Activated T-cell treated with anti-CD3 and anti-CD28 coated beads, Interleukin-2, amount 50 U/mL, for 72 hours (primary cell): ENCODE results near the gene ITCH. TPM values are rescaled to one million over a fixed set of nuclear protein-coding genes. Genes with fewer than 3 reads are reported as not detected.
"Not testable (repeated sequence)": the region's sequence is repeated elsewhere in the genome, so short reads cannot be mapped to it uniquely, and the experiment has no call there.

Source experiments
- ATAC-seq, 2 donors: fragments of 150-1000 bp; cut with Tn5 transposase; replicated peaks in 1 of 2; 2 replicates each; pipeline ENCODE4 v1.10.0; 2021; ENCODE audit warnings: moderate library complexity in 2 of 2, mild to moderate bottlenecking in 1 of 2
- DNase-seq, 2 donors: peaks; one replicate each; pipeline ENCODE4 v3.0.0; 2021 to 2022; ENCODE audit warnings: mixed read lengths in 1 of 2
- H3K27ac Mint-ChIP-seq: one replicate; pipeline ENCODE4 v1.8.0; 2022; ENCODE audit warnings: mild to moderate bottlenecking, moderate library complexity, mixed read lengths
- H3K27me3 Mint-ChIP-seq: one replicate; pipeline ENCODE4 v1.8.0; 2022; ENCODE audit warnings: low read depth, mixed read lengths
- H3K36me3 Mint-ChIP-seq, 2 donors: one replicate each; pipeline ENCODE4 v1.8.0; 2022; ENCODE audit warnings: mixed read lengths in 2 of 2, mild to moderate bottlenecking in 1 of 2; ENCODE audit not compliant: insufficient read depth in 2 of 2
- H3K4me1 Mint-ChIP-seq: one replicate; pipeline ENCODE4 v1.8.0; 2022; ENCODE audit warnings: low read depth, mixed read lengths
- H3K4me3 Mint-ChIP-seq, 2 donors: one replicate each; pipeline ENCODE4 v1.8.0; 2022; ENCODE audit warnings: mild to moderate bottlenecking in 2 of 2, mixed read lengths in 2 of 2, moderate library complexity in 2 of 2
- H3K9me3 Mint-ChIP-seq, 2 donors: one replicate each; pipeline ENCODE4 v1.8.0; 2022; ENCODE audit warnings: mixed read lengths in 2 of 2
- total RNA-seq, 2 donors: library from RNA; stranded (reverse); gene quantifications; one replicate each; pipeline ENCODE4 v1.2.3, GENCODE V29; 2022

The ITCH gene
- total RNA-seq, 2 donors from 2014 or later = 66.5 to 72.1 TPM

DNA sequence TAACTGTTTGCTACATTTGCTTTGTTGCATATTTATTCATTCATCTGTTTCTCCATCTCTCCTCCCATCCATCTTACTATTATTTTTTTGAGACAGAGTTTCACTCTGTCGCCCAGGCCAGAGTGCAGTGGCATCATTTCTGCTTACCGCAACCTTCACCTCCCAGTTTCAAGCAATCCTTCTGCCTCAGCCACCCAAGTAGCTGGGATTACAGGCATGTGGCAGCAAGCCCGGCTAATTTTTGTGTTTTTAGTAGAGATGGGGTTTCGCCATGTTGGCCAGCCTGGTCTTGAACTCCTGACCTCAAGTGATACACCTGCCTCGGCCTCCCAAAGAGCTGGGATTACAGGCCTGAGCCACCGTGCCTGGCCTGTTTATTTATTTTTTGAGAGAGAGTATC lies 9.6 kb upstream of the ITCH start:
- not testable (repeated sequence) for ATAC-seq, H3K27ac Mint-ChIP-seq, H3K27me3 Mint-ChIP-seq, H3K36me3 Mint-ChIP-seq, H3K9me3 Mint-ChIP-seq, H3K4me3 Mint-ChIP-seq, H3K4me1 Mint-ChIP-seq, DNase-seq

DNA sequence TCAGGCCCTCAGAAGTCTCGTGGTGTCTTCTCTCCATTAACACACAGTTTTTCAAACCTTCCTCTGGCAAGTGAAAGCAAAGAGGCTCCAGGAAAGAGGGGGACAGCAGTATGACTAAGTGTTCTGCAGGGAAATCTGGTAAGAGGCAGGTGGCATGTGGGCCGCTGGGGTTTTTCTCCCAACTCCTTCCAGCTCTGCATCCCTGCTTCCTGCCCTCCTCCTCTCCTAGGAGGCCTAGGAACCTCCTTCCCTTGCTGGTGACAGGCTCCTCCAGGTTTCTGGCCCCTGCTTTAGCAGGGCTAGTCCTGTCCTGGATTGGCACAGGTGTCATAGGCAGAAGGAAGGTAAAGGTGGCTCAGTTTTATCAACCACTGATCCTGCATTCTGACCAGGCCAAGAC lies 7.6 kb upstream of the ITCH start:
- Mint-ChIP-seq H3K9me3 (no peaks in the 10 kb centered on the region), H3K4me1 (no peaks in the 10 kb centered on the region)
- no peak for ATAC-seq

DNA sequence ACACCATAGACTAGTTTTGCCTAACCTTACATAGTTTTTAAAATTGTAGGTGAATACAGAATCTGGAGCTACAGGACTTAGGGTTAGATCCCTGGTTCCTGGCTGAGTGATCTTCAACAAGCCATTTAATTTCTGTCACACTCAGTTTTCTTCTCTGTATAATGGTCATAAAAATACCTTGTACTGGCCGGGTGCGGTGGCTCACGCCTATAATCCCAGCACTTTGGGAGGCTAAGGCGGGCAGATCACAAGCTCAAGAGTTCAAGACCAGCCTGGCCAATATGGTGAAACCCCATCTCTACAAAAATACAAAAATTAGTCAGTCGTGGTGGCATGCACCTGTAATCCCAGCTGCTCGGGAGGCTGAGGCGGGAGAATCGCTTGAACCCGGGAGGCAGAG lies 3.3 kb upstream of the ITCH start:
- H3K36me3 Mint-ChIP-seq, H3K4me1 Mint-ChIP-seq, H3K9me3 Mint-ChIP-seq, H3K27me3 Mint-ChIP-seq, DNase-seq, H3K4me3 Mint-ChIP-seq, ATAC-seq, H3K27ac Mint-ChIP-seq: not testable (repeated sequence)

More for the DNA sequence above, 7.6 kb upstream of the ITCH start:
- Mint-ChIP-seq H3K4me3 (no peak overlapping the region), H3K27me3 (no peaks in the 10 kb centered on the region), H3K36me3 (no peaks in the 10 kb centered on the region), H3K27ac (no peak overlapping the region)
- DNase-seq = no peak

GRCh38 chr20:34362502-34363061 lies 491 bp upstream of the ITCH start:
- H3K27ac Mint-ChIP-seq = peak overlapping the region; percentile 97
- no peaks in the 10 kb centered on the region for H3K9me3 Mint-ChIP-seq
- H3K36me3 Mint-ChIP-seq = peaks cover 6 to 10% of the 10 kb centered on the region in 2 donors
- H3K4me3 Mint-ChIP-seq = peak overlapping the region; percentile 89 to 93
- no peaks in the 10 kb centered on the region for H3K27me3 Mint-ChIP-seq
- peak; percentile 8 to 12 for ATAC-seq
- DNase-seq = no peak
- peaks cover 28% of the 10 kb centered on the region for H3K4me1 Mint-ChIP-seq

DNA sequence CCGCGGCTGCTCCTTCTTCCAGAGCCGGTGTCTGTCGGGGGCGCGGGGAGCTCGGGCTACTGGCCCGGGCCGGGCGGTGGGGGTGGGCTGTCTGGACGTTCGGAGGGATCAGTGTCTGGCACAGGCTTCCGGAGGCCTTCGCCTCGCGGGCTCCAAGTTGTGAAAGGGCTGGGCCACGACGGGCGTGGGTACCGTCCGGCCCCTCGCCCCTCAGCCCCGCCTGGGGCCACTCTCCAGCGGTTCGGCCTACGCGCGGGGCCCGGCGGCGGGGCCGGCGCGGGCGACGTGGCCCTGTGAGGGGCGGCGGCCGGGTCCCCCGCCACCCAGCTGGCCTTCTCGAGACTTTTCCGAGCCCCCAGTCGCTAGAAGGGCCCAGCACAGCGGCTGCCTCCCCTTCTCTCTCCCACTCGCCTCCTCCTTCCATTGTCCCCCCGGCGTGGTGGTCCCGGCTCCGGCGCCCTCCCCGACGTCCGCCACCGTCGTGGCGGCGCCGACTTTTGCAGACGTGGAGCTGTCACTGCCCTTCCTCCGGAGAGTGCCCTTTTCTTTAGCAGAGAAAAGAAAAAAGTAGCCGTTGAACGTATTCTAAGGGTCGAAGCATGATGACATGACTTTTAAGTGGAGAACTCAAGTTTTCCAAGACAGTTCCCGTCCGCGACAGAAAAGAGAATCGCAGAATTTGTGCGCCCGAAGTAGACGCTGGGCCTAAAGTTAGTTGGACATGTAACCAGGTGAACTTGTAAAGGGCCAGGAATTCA lies 571 bp downstream of the ITCH start:
- peak overlapping the region; percentile 89 to 93 for H3K4me3 Mint-ChIP-seq
- H3K27ac Mint-ChIP-seq = peak overlapping the region; percentile 97

DNA sequence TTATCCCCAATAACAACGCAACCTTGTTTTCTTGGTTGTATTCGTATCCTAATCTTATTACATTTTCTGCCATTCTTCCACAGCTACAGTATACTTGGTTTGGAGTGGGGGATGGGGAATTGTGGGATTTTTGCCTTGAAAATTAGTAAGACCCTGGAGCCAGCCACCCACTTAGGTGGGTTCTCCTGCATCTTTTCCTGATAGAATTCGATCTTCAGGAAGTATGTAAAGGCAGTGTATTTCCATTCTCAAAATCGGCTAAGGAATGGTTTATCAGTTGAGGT lies 1.1 kb downstream of the ITCH start:
- Mint-ChIP-seq H3K4me3 (peak overlapping the region; percentile 89 to 93), H3K36me3 (peaks cover 6 to 10% of the 10 kb centered on the region in 2 donors), H3K27me3 (no peaks in the 10 kb centered on the region), H3K4me1 (peaks cover 40% of the 10 kb centered on the region), H3K27ac (peak overlapping the region; percentile 46), H3K9me3 (no peaks in the 10 kb centered on the region)
- DNase-seq (no peak), ATAC-seq (no peak)

More for the DNA sequence above, 571 bp downstream of the ITCH start:
- DNase-seq = no peak
- H3K4me1 Mint-ChIP-seq = peaks cover 35% of the 10 kb centered on the region
- peaks cover 6 to 10% of the 10 kb centered on the region in 2 donors for H3K36me3 Mint-ChIP-seq
- ATAC-seq = peak; percentile 58 to 64
- H3K9me3 Mint-ChIP-seq = no peaks in the 10 kb centered on the region
- no peaks in the 10 kb centered on the region for H3K27me3 Mint-ChIP-seq

- H3K4me1 Mint-ChIP-seq = peaks cover 47% of the 10 kb centered on the region
- no peaks in the 10 kb centered on the region for H3K27me3 Mint-ChIP-seq
- no peaks in the 10 kb centered on the region for H3K9me3 Mint-ChIP-seq
- peaks cover 8 to 23% of the 10 kb centered on the region in 2 donors for H3K36me3 Mint-ChIP-seq
- H3K27ac Mint-ChIP-seq = peak overlapping the region; percentile 33
- DNase-seq (peak; percentile 38 to 40), ATAC-seq (peak; percentile 10 to 16)
- peak overlapping the region; percentile 62 to 69 for H3K4me3 Mint-ChIP-seq
Observed at GRCh38 chr20:34365765-34366213, 2.7 kb downstream of the ITCH start.

DNA sequence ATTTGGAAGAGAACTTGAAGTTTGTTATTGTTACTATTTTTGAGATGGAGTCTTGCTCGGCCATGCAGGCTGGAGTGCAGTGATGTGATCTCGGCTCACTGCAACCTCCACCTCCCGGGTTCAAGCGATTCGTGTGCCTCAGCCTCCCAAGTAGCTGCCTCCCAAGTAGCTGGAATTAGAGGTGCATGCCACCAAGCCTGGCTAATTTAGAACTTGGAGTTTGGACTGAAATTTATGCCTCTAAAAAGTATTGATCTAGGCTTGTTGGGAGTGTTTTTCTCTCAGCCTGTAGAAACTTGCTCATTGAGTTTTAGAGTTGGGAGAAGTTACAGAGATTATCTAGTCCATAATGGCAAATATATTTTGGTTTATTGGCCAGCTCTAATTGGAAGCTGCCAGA lies 4.1 kb downstream of the ITCH start:
- ATAC-seq = no peak
- Mint-ChIP-seq H3K36me3 (peaks cover 10 to 26% of the 10 kb centered on the region in 2 donors), H3K9me3 (no peaks in the 10 kb centered on the region), H3K27ac (peak overlapping the region; percentile 88), H3K27me3 (no peaks in the 10 kb centered on the region), H3K4me3 (peak overlapping the region; percentile 9 to 74), H3K4me1 (peaks cover 47% of the 10 kb centered on the region)
- DNase-seq = no peak

DNA sequence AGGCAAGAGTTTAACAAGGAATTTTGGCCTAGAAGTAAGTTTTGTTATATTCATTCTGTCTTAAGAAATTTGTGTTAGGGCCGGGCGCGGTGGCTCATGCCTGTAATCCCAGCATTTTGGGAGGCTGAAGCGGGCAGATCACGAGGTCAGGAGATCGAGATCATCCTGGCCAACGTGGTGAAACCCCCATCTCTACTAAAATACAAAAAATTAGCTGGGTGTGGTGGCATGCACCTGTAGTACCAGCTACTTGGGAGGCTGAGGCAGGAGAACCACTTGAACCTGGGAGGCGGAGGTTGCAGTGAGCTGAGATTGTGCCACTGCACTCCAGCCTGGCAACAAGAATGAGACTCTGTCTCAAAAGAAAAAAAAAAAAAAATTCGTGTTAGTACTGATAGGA lies 4.8 kb downstream of the ITCH start:
- ATAC-seq, H3K9me3 Mint-ChIP-seq, H3K27ac Mint-ChIP-seq, H3K27me3 Mint-ChIP-seq, DNase-seq: not testable (repeated sequence)
- H3K4me1 Mint-ChIP-seq = peaks cover 42% of the 10 kb centered on the region
- H3K36me3 Mint-ChIP-seq = peaks cover 10 to 26% of the 10 kb centered on the region in 2 donors
- H3K4me3 Mint-ChIP-seq = peak overlapping the region in 1 of 2 donors; percentile 0

- no peaks in the 10 kb centered on the region for H3K9me3 Mint-ChIP-seq
- peak overlapping the region; percentile 13 to 24 for H3K4me3 Mint-ChIP-seq
- no peak for DNase-seq
- H3K4me1 Mint-ChIP-seq = peaks cover 42% of the 10 kb centered on the region
- no peak for ATAC-seq
- H3K27ac Mint-ChIP-seq = no peak overlapping the region
- H3K27me3 Mint-ChIP-seq = no peaks in the 10 kb centered on the region
- H3K36me3 Mint-ChIP-seq = peaks cover 8 to 27% of the 10 kb centered on the region in 2 donors
Observed at GRCh38 chr20:34368547-34368946, 5.5 kb downstream of the ITCH start.

GRCh38 chr20:34369265-34369664 lies 6.2 kb downstream of the ITCH start:
- peak; percentile 42 to 44 for DNase-seq
- peaks cover 42% of the 10 kb centered on the region for H3K4me1 Mint-ChIP-seq
- H3K27ac Mint-ChIP-seq = no peak overlapping the region

DNA sequence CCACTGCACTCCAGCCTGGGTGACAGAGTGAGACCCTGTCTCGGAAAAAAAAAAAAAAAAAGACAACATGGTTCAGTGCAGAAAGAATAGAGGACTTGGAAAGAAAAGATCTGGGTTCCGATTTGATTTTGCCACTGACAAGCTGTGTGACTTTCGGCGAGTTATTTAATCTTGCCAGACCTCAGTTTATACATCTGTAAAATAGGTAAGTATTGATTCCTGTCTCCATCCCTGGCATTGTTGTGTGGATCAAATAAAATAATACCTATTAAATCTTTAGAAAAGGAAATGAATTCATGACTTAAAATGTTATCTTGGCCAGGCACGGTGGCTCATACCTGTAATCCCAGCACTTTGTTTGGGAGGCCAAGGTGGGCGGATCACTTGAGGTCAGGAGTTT lies 7.0 kb downstream of the ITCH start:
- Mint-ChIP-seq H3K36me3 (peaks cover 8 to 32% of the 10 kb centered on the region in 2 donors), H3K27ac (peak overlapping the region; percentile 24), H3K4me1 (peaks cover 42% of the 10 kb centered on the region), H3K27me3 (no peaks in the 10 kb centered on the region), H3K9me3 (no peaks in the 10 kb centered on the region), H3K4me3 (no peak overlapping the region)
- ATAC-seq (no peak), DNase-seq (no peak)

More at GRCh38 chr20:34369265-34369664, 6.2 kb downstream of the ITCH start:
- Mint-ChIP-seq H3K27me3 (no peaks in the 10 kb centered on the region), H3K4me3 (peak overlapping the region; percentile 13 to 24), H3K36me3 (peaks cover 8 to 29% of the 10 kb centered on the region in 2 donors), H3K9me3 (no peaks in the 10 kb centered on the region)
- ATAC-seq = peak; percentile 86 to 92

DNA sequence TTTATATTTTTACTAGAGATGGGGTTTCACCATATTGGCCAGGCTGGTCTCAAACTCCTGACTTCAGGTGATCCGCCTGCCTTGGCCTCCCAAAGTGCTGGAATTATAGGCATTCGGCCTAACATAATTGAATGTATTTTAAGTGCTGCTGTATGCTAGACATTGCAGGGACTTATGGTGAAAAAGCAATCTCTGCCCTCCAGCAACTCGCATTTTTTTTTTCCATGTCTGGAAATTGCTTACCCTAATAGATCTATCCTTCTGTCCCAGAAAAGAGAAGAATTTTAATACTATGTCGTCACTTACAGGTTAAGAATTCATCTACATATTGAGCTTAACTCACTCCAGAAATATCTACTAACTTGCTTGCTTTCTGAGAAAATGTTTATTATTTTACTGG lies 10.4 kb downstream of the ITCH start:
- no peaks in the 10 kb centered on the region for H3K9me3 Mint-ChIP-seq
- no peak for ATAC-seq
- no peak overlapping the region for H3K4me3 Mint-ChIP-seq
- no peak overlapping the region for H3K27ac Mint-ChIP-seq
- H3K27me3 Mint-ChIP-seq = no peaks in the 10 kb centered on the region
- peaks cover 4 to 23% of the 10 kb centered on the region in 2 donors for H3K36me3 Mint-ChIP-seq
- no peak for DNase-seq
- peaks cover 31% of the 10 kb centered on the region for H3K4me1 Mint-ChIP-seq
